ENCODE measurements around the gene SRP9.
"Not testable (repeated sequence)": the region's sequence is repeated elsewhere in the genome, so short reads cannot be mapped to it uniquely, and the experiment has no call there.

Gene SRP9

DNA sequence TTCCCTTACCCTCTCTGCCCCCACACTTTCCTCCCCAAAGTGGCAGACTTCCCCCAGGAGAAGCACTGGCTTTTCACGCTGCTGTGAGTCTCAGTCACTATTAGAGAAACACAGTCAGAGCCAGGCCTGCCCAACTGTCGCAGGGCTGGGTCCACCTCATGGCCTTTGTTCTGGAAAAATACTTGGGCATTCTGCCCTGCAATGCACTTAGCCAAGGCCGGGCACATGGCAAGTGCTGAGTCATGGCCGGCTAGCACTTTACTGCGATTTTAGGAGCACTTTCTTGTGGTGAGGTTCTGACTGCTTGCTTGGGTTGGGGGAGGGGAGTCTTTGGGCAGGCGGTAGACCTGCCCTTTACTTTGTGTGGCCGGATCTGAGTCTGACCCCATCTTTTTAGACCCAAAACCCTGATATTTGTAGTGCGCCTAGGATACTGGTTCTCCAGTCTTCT lies 40.0 kb downstream of the SRP9 start:
- DNase-seq, result peak; percentile 28

GRCh38 chr1:225818229-225818628 lies 40.6 kb downstream of the SRP9 start:
- DNase-seq, result no peak

DNA sequence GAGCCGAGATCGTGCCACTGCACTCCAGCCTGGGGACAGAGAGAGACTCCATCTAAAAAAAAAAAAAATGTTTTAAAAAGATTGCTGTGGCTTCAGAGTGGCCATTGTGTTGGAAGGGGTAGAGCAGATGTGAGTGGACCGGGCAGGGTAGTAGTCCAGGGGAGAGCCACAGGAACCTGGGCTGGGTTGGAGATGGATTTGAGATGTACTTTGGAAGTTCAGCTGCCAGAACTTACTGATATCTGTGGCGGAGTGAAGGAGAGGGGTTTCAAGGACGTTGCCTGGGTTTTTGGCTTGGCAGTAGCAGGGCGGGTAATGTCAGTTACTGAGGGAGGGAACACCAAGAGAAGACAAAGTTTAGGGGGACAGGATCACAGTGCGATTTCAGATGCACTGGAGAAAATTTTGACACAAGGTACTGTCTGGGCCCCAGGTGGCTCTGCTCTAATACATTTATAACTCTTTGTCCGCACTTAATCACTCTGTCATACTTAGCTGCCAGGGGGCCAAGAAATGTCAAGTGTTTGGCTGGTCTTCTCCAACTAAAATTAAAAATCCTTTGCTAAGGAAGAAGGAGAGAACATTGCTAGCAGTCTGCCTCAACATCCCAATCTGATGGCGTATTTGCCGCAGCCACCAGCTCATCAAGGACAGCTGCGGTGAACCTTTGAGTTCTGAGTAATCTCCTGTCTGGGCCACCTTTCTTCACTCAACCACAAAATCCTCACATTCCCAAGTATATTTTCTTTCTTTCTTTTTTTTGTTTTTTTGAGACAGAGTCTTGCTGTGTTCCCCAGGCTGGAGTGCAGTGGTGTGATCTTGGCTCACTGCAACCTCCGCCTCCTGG lies 41.9 kb downstream of the SRP9 start:
- no peak for DNase-seq

DNA sequence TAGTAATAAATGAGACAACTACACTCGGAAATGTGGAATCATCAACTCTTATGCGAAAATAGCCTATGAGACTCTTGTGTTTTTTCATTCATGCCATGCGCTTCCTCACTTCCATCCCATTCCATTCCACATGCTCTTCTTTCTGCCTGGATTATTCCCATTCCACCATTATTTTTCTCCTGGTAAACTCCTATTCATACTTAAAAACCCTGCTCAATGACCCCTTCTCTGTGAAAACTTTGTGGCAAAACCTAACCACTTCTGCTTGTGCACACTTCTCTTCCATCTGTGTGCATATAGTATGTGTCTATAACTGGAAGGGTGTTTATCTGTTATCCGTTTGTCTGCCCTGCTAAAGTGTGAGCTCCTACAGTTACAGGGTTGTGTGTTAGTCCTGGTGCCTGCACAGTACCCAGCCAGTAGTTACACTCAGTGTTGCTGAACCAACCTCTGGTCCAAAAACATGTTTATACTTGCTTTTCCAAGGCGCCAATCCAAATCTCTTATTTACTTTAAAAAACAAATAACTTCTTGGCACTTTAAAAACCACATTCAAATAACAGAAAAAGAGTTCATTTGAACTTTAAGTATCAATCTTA lies 43.0 kb downstream of the SRP9 start:
- DNase-seq, result no peak

GRCh38 chr1:225822655-225823403 lies 45.2 kb downstream of the SRP9 start:
- DNase-seq, result no peak

- DNase-seq, result no peak
These were observed 46.2 kb downstream of the SRP9 start for GRCh38 chr1:225823811-225824261.

DNA sequence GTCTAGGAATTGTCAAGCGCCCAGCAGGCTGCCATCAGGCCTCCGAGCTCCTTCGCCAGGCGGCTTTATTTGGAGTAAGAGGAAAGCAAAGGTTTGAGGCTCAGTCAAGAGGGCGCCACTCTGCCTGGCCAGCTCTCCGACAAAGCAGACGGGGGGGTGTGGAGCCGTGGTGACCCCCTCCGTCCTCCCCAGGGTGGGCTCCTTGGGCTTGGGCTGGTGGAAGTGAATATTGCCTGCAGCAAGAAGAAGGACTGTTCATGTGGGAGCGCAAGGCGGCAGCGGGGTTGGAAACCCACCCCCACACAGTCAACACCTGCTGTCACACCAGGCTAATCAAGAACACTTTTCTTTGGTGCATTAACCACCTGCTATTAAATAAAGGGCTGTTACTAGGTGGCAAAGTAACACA lies 46.9 kb downstream of the SRP9 start:
- DNase-seq, result no peak

DNA sequence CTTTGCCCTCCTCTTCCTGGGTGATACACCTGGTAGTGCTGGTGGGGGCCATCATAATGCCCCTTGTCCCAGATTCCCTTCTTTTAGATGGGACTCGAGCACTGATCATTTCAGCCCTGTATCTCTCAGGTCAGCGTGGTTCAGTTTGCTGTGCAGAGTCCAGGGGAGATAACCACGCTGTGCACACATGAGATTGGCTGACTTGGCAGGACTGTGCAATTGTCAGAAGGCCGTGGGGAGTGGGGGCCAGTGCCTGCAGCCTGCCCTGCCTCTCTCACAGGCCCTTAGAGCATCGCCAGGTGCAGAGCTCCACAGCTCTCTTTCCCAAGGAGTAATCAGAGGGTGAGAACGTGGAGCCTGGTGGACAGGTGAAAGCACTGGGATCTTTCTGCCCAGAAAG lies 47.5 kb downstream of the SRP9 start:
- no peak for DNase-seq

DNA sequence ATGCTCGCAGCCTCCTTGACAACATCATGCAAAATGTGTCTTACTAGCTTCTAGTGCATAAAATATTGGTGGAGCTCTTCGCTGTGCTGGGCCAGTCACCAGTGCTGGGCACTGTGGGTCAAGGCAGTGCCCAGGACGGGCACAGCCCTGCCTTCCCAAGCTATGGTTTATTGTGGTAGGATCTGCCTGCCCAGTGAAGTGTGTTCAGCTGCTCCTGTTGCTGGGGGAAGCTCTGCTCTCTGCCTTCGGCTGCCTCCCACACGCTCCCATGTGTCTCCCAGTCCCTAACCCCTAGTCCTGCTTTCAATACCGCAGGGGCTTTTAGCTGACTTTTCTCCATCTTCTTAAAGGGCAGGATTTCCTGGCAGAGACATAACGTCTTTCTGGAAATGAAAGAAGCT lies 48.0 kb downstream of the SRP9 start:
- DNase-seq, result no peak

DNA sequence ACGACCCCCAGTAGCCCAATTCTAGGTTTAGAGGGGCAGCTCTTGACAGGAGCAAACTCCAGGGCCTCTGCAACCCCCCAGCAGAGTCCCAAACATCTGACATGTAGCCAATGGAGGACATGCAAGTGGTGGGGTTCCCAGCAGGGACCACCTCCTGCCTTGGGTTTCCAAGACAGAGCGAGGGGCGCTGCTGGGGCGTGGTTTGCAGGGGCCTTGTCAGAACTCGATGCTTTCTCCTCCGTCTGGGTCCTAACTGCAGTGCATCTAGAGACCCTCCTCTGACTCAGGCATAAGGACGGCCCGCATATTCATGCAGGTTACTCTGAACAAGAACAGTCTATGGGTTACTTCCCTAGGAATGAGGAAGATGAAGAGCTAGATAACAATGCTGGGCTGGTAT lies 49.5 kb downstream of the SRP9 start:
- DNase-seq, result no peak

GRCh38 chr1:225828706-225829345 lies 51.2 kb downstream of the SRP9 start:
- DNase-seq, result no peak

GRCh38 chr1:225830841-225831240 lies 53.2 kb downstream of the SRP9 start:
- DNase-seq, result no peak

- DNase-seq, result no peak
These were observed 57.0 kb downstream of the SRP9 start for GRCh38 chr1:225834417-225835329.

DNA sequence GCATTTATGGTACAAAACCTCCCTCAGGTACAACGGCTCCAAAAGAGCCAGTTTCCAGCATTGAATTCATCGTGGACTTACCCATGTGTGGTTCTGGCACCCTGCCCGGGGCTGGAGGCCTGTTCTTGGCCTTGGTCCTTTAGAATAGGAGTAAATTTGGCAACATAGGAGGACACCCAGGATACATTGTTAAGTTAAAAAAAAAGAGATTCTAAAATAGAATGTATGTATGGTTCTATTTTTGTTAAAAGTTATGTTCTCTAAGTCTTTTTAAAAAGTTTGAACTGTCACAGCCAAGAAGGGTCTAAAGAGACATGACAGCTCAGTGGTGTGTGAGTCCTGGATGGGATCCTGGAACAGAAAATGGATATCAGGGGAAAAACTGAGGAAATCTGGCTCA lies 58.2 kb downstream of the SRP9 start:
- no peak for DNase-seq

- DNase-seq, result not testable (repeated sequence)
These were observed 58.7 kb downstream of the SRP9 start for GRCh38 chr1:225836296-225836695.

- DNase-seq, result no peak
These were observed 61.2 kb downstream of the SRP9 start for GRCh38 chr1:225838793-225839192.
